ENCODE results near the gene EGFL8.
"Not testable (repeated sequence)": the region's sequence is repeated elsewhere in the genome, so short reads cannot be mapped to it uniquely, and the experiment has no call there.

GRCh38 chr6:32186151-32186840 lies 21.9 kb downstream of the EGFL8 start:
- TF ChIP-seq CTCF, EZH2phosphoT487 (IDR thresholded peaks at IDR 0.05): not testable (repeated sequence)
